ENCODE data around the gene TMEM239. TPM values are rescaled to one million over a fixed set of nuclear protein-coding genes. Genes with fewer than 3 reads are reported as not detected.

TMEM239 gene
- total RNA-seq, 1 donor: 0.43 TPM

DNA sequence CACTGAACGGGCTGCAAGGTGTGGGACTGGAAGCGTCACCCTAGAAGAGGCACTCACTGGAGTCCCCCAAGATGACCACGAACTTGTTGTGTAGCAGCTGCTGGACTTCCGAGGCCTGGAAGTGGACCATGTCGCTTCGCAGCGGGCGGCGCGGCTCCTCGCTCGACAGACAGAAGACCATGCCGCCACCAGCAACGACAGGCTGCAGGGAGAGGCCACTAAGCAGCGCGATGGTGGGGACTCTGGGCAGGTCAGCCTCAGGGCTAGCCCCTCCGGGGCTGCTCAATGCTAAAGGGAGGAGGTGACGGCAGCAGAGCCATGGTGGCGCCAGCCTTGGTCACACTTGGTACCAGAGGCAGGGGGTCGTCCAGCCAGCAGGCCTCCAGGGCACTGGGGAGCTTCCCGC lies 23.6 kb downstream of the TMEM239 start:
- peak overlapping the region; percentile 92 for H3K4me3 ChIP-seq (ENCODE audit: low read depth, low read length)
- DNase-seq (ENCODE audit: low read depth): no peak
- TF ChIP-seq, protein P1, sequence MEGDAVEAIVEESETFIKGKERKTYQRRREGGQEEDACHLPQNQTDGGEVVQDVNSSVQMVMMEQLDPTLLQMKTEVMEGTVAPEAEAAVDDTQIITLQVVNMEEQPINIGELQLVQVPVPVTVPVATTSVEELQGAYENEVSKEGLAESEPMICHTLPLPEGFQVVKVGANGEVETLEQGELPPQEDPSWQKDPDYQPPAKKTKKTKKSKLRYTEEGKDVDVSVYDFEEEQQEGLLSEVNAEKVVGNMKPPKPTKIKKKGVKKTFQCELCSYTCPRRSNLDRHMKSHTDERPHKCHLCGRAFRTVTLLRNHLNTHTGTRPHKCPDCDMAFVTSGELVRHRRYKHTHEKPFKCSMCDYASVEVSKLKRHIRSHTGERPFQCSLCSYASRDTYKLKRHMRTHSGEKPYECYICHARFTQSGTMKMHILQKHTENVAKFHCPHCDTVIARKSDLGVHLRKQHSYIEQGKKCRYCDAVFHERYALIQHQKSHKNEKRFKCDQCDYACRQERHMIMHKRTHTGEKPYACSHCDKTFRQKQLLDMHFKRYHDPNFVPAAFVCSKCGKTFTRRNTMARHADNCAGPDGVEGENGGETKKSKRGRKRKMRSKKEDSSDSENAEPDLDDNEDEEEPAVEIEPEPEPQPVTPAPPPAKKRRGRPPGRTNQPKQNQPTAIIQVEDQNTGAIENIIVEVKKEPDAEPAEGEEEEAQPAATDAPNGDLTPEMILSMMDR (IDR thresholded peaks at IDR 0.05; ENCODE audit: insufficient read depth, low read depth, low read length): no peak

DNA sequence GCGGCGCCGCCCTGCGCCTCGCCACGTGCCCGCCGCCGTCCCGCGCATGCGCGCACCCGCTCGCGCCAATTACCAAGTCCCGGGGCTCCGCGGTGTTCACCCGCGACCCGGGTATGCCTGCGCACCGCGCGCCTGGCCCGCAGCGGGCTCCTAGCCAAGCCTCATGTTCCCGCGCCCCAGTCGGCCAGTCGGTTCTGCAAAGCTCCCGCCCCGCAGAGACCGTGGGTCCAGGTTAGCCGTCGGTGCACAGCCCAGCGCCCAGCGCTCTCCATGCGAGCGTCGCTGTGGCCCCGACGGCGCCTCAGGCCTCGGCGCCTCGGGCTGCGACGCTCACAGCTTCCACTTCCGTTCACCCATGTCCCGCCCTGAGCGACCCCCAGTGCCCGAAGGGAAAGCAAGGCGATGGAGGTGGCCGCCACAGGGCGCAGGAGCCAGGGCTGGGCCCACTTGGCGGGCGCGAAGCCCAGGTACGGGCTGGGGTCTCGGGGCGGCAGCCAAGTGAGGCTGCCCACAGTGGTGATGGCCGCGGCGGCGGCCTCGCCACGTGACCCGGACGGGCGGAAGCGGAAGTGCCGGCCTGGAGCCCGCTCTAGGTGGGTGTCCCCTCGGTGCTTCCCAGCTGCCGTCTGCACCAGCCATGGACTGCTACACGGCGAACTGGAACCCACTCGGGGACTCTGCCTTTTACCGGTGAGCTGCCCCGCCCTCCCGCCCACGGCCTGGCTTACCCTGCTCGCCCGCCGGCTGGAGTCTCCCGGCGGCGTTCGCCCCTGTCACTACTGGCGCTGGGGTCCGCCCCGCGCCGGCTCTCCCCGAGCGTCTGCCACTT lies 24.2 kb downstream of the TMEM239 start, which contains the start of the genes PCED1A and VPS16:
Gene PCED1A (minus strand): TSS at position 518 of the 829 bp plus-strand sequence. CDS start 743 bp downstream, outside the sequence.
Gene VPS16 (plus strand): TSS at position 608 of the 829 bp plus-strand sequence. CDS start 30 bp downstream, at position 638.
- TF ChIP-seq, protein P1 (IDR thresholded peaks at IDR 0.05; ENCODE audit: insufficient read depth, low read depth, low read length): no peak
- DNase-seq (ENCODE audit: low read depth): peak; percentile 83
- H3K4me3 ChIP-seq (ENCODE audit: low read depth, low read length): peak within 1 kb of the TSS; percentile 92

DNA sequence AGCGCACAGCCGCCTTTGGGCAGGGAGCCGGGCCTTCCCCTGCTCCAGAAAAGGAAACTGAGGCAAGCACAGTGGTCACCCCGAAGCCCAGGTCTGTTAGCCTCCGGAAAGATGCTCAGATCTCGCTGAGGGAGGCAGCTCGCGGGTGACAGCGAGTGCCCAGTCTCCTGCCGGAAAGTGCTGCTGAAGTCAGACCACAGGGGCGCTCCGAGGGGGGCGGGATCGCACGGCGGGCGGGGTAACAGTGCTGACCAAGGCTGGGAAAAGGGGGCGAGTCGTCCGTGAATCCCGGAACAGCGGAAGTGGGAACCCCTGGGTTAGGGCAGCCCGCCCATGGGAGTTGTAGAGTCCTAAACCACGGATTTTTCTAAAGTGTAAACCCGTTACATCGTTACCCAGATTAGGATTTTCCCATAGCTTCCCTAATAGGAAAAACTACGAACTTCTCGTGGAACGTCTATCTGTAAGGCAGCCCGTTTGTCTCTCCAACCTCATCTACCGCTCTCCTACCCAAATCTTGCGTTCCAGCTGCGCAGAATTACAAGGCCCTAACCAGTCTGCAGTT lies 24.9 kb downstream of the TMEM239 start:
- TF ChIP-seq, protein P1 (IDR thresholded peaks at IDR 0.05; ENCODE audit: insufficient read depth, low read depth, low read length): no peak
- peak; percentile 87 for DNase-seq (ENCODE audit: low read depth)
- H3K4me3 ChIP-seq (ENCODE audit: low read depth, low read length): peak overlapping the region; percentile 92

DNA sequence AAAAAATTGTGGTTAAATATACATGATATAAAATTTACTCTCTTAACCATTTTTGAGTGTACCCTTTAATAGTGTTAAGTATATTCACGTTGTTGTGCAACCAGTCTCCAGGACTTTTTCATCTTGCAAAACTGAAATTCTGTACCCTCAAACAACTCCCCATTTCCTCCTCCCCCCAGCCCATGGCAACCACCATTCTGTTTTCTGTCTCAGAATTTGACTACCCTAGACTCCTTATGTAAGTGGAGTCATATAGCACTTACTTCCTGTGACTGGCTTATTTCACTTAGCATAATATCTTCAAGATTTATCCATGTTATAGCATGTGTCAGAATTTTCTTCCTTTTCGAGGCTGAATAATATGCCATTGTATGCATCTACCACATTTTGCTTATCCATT lies 29.4 kb downstream of the TMEM239 start:
- no peak overlapping the region for H3K4me3 ChIP-seq (ENCODE audit: low read depth, low read length)
- DNase-seq (ENCODE audit: low read depth): no peak
- TF ChIP-seq, protein P1 (IDR thresholded peaks at IDR 0.05; ENCODE audit: insufficient read depth, low read depth, low read length): no peak

DNA sequence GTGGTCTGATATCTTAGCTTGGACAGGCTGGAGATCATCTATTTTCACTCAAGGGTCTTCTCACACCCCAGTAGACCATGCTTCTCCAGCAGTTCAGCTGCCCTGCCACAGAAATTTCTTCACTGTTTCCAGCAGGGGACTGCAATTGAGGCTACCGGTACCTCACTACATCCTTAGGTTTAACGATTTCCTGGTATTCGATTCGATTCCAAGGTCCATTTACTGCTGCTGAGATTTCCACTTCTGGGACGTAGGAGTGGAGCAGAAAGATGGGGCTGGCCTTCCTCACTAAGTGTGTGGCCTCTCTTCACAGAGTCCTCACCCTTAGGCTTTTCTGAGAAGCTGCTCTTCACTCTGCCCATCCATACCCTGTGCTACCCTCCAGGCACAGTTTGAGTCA lies 30.5 kb downstream of the TMEM239 start:
- TF ChIP-seq, protein P1 (IDR thresholded peaks at IDR 0.05; ENCODE audit: insufficient read depth, low read depth, low read length): no peak
- DNase-seq (ENCODE audit: low read depth): no peak
- no peak overlapping the region for H3K4me3 ChIP-seq (ENCODE audit: low read depth, low read length)

DNA sequence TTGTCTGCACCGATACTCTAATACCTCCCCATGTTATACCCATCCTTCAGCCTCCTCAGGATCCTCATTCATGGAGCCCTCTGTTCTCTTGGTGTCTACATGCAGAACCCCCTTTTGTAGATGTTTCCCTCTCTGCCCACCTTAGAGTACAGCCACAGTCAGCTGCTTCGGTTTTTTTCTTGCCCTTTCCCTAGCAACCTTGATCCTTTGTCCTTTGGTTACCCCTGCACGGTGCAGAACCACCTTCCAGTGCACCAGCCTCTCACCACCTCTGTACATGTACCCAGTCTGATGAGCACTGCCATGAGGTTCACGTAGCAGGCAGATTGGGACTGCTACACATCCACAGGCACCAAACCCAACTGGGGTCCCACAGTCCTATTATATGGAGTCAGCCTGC lies 31.6 kb downstream of the TMEM239 start:
- TF ChIP-seq, protein P1 (IDR thresholded peaks at IDR 0.05; ENCODE audit: insufficient read depth, low read depth, low read length): no peak
- H3K4me3 ChIP-seq (ENCODE audit: low read depth, low read length): no peak overlapping the region
- no peak for DNase-seq (ENCODE audit: low read depth)

All from fibroblast of villous mesenchyme (primary cell).